H1 (cell line): ENCODE results near the gene PRKN. TPM values are rescaled to one million over a fixed set of nuclear protein-coding genes. Genes with fewer than 3 reads are reported as not detected.

Experiments
- CTCF ChIA-PET: fragments of 300-600 bp; sonication (Branson Sonifier 250); formaldehyde crosslinking; loops from one replicate; lab custom pipeline; 2021; ENCODE audit not compliant: partially characterized antibody; lab: Charles Lee
- POLR2A ChIA-PET: fragments of 300-600 bp; sonication (Branson Sonifier 250); formaldehyde crosslinking; loops from one replicate; lab custom pipeline; 2021; ENCODE audit warnings: inconsistent platforms; ENCODE audit not compliant: partially characterized antibody; lab: Charles Lee
- DNase-seq, 2 experiments: peaks; one replicate each; pipeline versions ENCODE4 v3.0.0 to v3.0.0-alpha.2; 2010 to 2022; ENCODE audit warnings: low spot score in 2 of 2, low read depth in 1 of 2, mixed read lengths in 1 of 2
- FAIRE-seq: peaks from 2 replicates; lab custom pipeline; 2011; peaks lifted over from hg19 to GRCh38; lab: Jason Lieb, UNC
- H2AFZ ChIP-seq: 2 replicates; pipeline ENCODE4 v1.8.1; 2012; ENCODE audit warnings: low read length, inconsistent platforms
- H2AK5ac ChIP-seq: 2 replicates; pipeline ENCODE4 v1.6.1; 2013; ENCODE audit warnings: low read depth, low read length
- H2BK120ac ChIP-seq: replicated peaks from 2 replicates; pipeline ENCODE3; 2013; ENCODE audit warnings: low read depth, low read length, inconsistent platforms
- H2BK12ac ChIP-seq: 2 replicates; pipeline ENCODE4 v1.6.1; 2013; ENCODE audit warnings: low read depth, low read length
- H2BK15ac ChIP-seq: 2 replicates; pipeline ENCODE4 v1.6.1; 2013; ENCODE audit warnings: low read length
- H2BK20ac ChIP-seq: 2 replicates; pipeline ENCODE4 v1.6.1; 2013; ENCODE audit warnings: low read length
- H2BK5ac ChIP-seq: 2 replicates; pipeline ENCODE4 v1.6.1; 2013; ENCODE audit warnings: low read depth, low read length
- H3K14ac ChIP-seq: 2 replicates; pipeline ENCODE4 v1.6.1; 2013; ENCODE audit warnings: inconsistent platforms; ENCODE audit not compliant: insufficient read length
- H3K18ac ChIP-seq: 2 replicates; pipeline ENCODE4 v1.6.1; 2013; ENCODE audit warnings: low read length; ENCODE audit errors: extremely low read depth
- H3K23ac ChIP-seq: 2 replicates; pipeline ENCODE4 v1.6.1; 2013; ENCODE audit warnings: inconsistent platforms; ENCODE audit not compliant: insufficient read length
- H3K23me2 ChIP-seq: 2 replicates; pipeline ENCODE4 v1.6.1; 2013; ENCODE audit warnings: low read depth, low read length
- H3K27ac ChIP-seq: 2 replicates; pipeline ENCODE4 v1.6.1; 2011; ENCODE audit warnings: low read depth, low read length, inconsistent platforms
- H3K27me3 ChIP-seq, 4 experiments: replicated peaks in 1 of 4; 1 replicate in 1 of 4; 2 replicates in 3 of 4; pipeline versions ENCODE4 v1.6.1 to v1.8.1; 2011 to 2013; ENCODE audit warnings: low read length in 3 of 4, mild to moderate bottlenecking in 3 of 4, inconsistent platforms in 2 of 4, mixed read lengths in 2 of 4, moderate library complexity in 1 of 4; ENCODE audit not compliant: control insufficient read depth in 3 of 4, insufficient read depth in 3 of 4; ENCODE audit errors: extremely low read depth in 1 of 4
- H3K36me3 ChIP-seq, 4 experiments: 2 replicates each; pipeline versions ENCODE4 v1.6.1 to v1.8.1; 2011 to 2013; ENCODE audit warnings: mild to moderate bottlenecking in 4 of 4, low read length in 3 of 4, moderate library complexity in 2 of 4, control low read depth in 1 of 4, inconsistent platforms in 1 of 4; ENCODE audit not compliant: insufficient read depth in 4 of 4, control insufficient read depth in 2 of 4
- H3K4ac ChIP-seq: replicated peaks from 2 replicates; pipeline ENCODE3; 2013; ENCODE audit warnings: low read length, low read depth, mixed read lengths, inconsistent platforms; ENCODE audit not compliant: insufficient read length
- H3K4me1 ChIP-seq, 4 experiments: replicated peaks in 1 of 4; 1 replicate in 1 of 4; 2 replicates in 3 of 4; pipeline versions ENCODE4 v1.6.1 to v1.8.1; 2011 to 2013; ENCODE audit warnings: low read length in 3 of 4, inconsistent platforms in 2 of 4, mixed read lengths in 1 of 4; ENCODE audit not compliant: insufficient read depth in 4 of 4, control insufficient read depth in 3 of 4
- H3K4me2 ChIP-seq, 2 experiments: 2 replicates each; pipeline versions ENCODE4 v1.6.1 to v1.8.1; 2011 to 2013; ENCODE audit warnings: low read depth in 2 of 2, low read length in 2 of 2, control low read depth in 1 of 2, inconsistent platforms in 1 of 2, mild to moderate bottlenecking in 1 of 2; ENCODE audit not compliant: insufficient read depth in 1 of 2
- H3K4me3 ChIP-seq, 4 experiments: fragments of 200-600, 300-600 bp in 1 of 4; sonication (generic), shearing (Covaris generic), sonication (Bioruptor Twin) in 1 of 4; 2 replicates each; pipeline versions ENCODE4 v1.5.1 to v1.8.1; 2011 to 2016; ENCODE audit warnings: low read length in 4 of 4, low read depth in 3 of 4, control low read depth in 2 of 4, inconsistent platforms in 2 of 4, mild to moderate bottlenecking in 2 of 4, mixed read lengths in 1 of 4, moderate library complexity in 1 of 4; ENCODE audit not compliant: insufficient read depth in 2 of 4; ENCODE audit errors: extremely low read depth in 1 of 4
- H3K56ac ChIP-seq: replicated peaks from 2 replicates; pipeline ENCODE3; 2013; ENCODE audit warnings: low read depth, mild to moderate bottlenecking, mixed read lengths, low read length, inconsistent platforms; ENCODE audit not compliant: insufficient read length
- H3K79me1 ChIP-seq: 2 replicates; pipeline ENCODE4 v1.6.1; 2013; ENCODE audit warnings: low read depth, low read length, control low read depth
- H3K79me2 ChIP-seq, 2 experiments: 2 replicates each; pipeline versions ENCODE4 v1.6.1 to v1.8.1; 2012 to 2013; ENCODE audit warnings: low read length in 2 of 2, mild to moderate bottlenecking in 2 of 2, inconsistent platforms in 1 of 2; ENCODE audit not compliant: insufficient read depth in 2 of 2, control insufficient read depth in 1 of 2
- H3K9ac ChIP-seq, 4 experiments: replicated peaks in 1 of 4; 1 replicate in 1 of 4; 2 replicates in 3 of 4; pipeline versions ENCODE4 v1.6.1 to v1.8.1; 2011 to 2013; ENCODE audit warnings: low read depth in 3 of 4, low read length in 3 of 4, control low read depth in 2 of 4, mild to moderate bottlenecking in 2 of 4, moderate library complexity in 2 of 4, inconsistent platforms in 1 of 4; ENCODE audit errors: extremely low read depth in 1 of 4
- H3K9me3 ChIP-seq, 2 experiments: 2 replicates each; pipeline versions ENCODE4 v1.6.1 to v1.8.1; 2012 to 2013; ENCODE audit warnings: mild to moderate bottlenecking in 2 of 2, moderate library complexity in 2 of 2, control low read depth in 1 of 2, inconsistent platforms in 1 of 2, low read depth in 1 of 2, low read length in 1 of 2, mixed read lengths in 1 of 2; ENCODE audit not compliant: insufficient read depth in 2 of 2
- H4K20me1 ChIP-seq, 2 experiments: replicated peaks in 1 of 2; 2 replicates each; pipeline versions ENCODE3 to v1.8.1; 2011 to 2013; ENCODE audit warnings: inconsistent platforms in 2 of 2, low read length in 2 of 2, mild to moderate bottlenecking in 1 of 2; ENCODE audit not compliant: insufficient read depth in 2 of 2, control insufficient read depth in 1 of 2
- H4K5ac ChIP-seq: 2 replicates; pipeline ENCODE4 v1.6.1; 2013; ENCODE audit warnings: low read length, low read depth, mixed read lengths, inconsistent platforms; ENCODE audit not compliant: insufficient read length
- H4K8ac ChIP-seq: 2 replicates; pipeline ENCODE4 v1.8.0; 2013; ENCODE audit warnings: mild to moderate bottlenecking, moderate library complexity, low read length, inconsistent platforms; ENCODE audit not compliant: insufficient read depth; ENCODE audit errors: extremely low read depth
- H4K91ac ChIP-seq: replicated peaks from 2 replicates; pipeline ENCODE3; 2013; ENCODE audit warnings: low read length, mixed read lengths, inconsistent platforms; ENCODE audit not compliant: insufficient read length
- CBX8 ChIP-seq: fragments of 300-800, 300-1000 bp; sonication (generic); IDR thresholded peaks from 2 replicates; pipeline ENCODE4 v1.7.1; 2016; ENCODE audit warnings: low read depth, low read length, borderline replicate concordance
- GTF2F1 ChIP-seq: IDR thresholded peaks from 2 replicates; pipeline ENCODE4 v1.6.1; 2012; ENCODE audit warnings: low read depth, low read length, improper control_type of control experiment, borderline replicate concordance
- POLR2A ChIP-seq, 2 experiments: IDR thresholded peaks; 1 replicate in 1 of 2; 2 replicates in 1 of 2; pipeline ENCODE4 v1.6.1; 2011; ENCODE audit warnings: low read depth in 2 of 2, low read length in 2 of 2, mild to moderate bottlenecking in 2 of 2; ENCODE audit errors: control extremely low read depth in 1 of 2
- RXRA ChIP-seq: IDR thresholded peaks from 2 replicates; pipeline ENCODE4 v1.6.1; 2011; ENCODE audit warnings: low read depth, mild to moderate bottlenecking, low read length, moderate library complexity; ENCODE audit not compliant: insufficient read depth
- SIX5 ChIP-seq: IDR thresholded peaks from 2 replicates; pipeline ENCODE4 v1.6.1; 2011; ENCODE audit warnings: mild to moderate bottlenecking, low read depth, low read length
- WGBS, 2 experiments: shearing (Covaris generic) in 1 of 2; methylation state at CpG; one replicate each; pipeline versions ENCODE4 v1.1.6 to v1.1.7; 2013 to 2015; ENCODE audit warnings: low lambda C conversion rate in 2 of 2, mixed read lengths in 2 of 2, inconsistent platforms in 1 of 2, low coverage in 1 of 2, missing lambda C conversion rate in 1 of 2; ENCODE audit not compliant: insufficient replicate concordance in 2 of 2, insufficient coverage in 1 of 2, insufficient read length in 1 of 2; ENCODE audit errors: extremely low coverage in 1 of 2, missing lambda C conversion rate in 1 of 2; 5-methylcytosine and 5-hydroxymethylcytosine counted together
- polyA plus RNA-seq, 7 experiments: library from polyadenylated mRNA; depleted of rRNA in 3 of 7; stranded (reverse) in 5 of 7; unstranded in 2 of 7; fragments of >200 nt in 5 of 7; fragments of 200-250 nt in 2 of 7; gene quantifications; 1 replicate in 5 of 7; 2 replicates in 1 of 7; 4 replicates in 1 of 7; pipeline versions ENCODE4 v1.2.1 to v1.2.3, GENCODE V29; 2011 to 2013; ENCODE audit warnings: missing spikeins in 2 of 7, mixed read lengths in 2 of 7
- total RNA-seq: library from RNA; stranded (reverse); fragmentation: NEBNext Ultra II Directional; extraction: Animal tissue kit (Norgen Biotek cat#: 25700); gene quantifications from 2 replicates; pipeline ENCODE4 v1.2.1, GENCODE V29; 2021
- TF ChIP-seq, protein P1 (sequence below): IDR thresholded peaks from 2 replicates; pipeline ENCODE4 v1.6.1; 2012; ENCODE audit warnings: inconsistent platforms
- TF ChIP-seq, protein P2 (sequence below): IDR thresholded peaks from 2 replicates; pipeline ENCODE4 v1.6.1; 2012; ENCODE audit warnings: inconsistent platforms

The PRKN gene
- total and polyA plus RNA-seq, 2 of the 8 experiments (the other 6 are each of a cell fraction or from before 2014, with no cell fraction given) = 0.13 to 0.29 TPM

DNA sequence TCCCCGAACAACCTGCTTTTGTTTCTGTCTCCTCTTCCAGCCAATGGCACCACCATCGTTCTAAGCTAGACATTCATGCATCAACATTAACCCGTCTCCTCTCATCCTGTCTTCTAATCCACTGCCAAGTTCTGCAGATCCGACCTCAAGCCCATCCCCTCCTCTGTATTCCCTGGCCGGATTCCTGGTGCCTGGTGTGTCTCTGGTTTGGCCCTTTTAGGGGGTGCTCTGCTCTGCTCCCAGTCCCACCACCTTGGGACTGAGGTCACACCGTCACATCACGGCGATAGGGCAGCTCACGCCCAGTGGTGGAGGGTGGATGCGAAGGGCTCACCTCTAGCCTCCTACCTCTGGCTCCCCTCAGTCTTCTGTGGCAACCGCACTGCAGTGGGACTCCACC is 1351.2 kb downstream of the PRKN start:
- H3K18ac ChIP-seq = no peak overlapping the region
- H3K79me2 ChIP-seq = no peaks in the 10 kb centered on the region; a peak in 1 of 4 replicates
- no peak overlapping the region for H3K9ac ChIP-seq
- H4K5ac ChIP-seq = no peak overlapping the region
- CTCF ChIA-PET = interaction anchor here (0.9 to 7.3 kb wide), 10 partner anchors 16 to 275 kb away, joined by 3 to 113 read pairs (median 5); no protein-coding TSS in a partner anchor
- DNase-seq (no peak), FAIRE-seq (no peak)
- H3K9me3 ChIP-seq = no peaks in the 10 kb centered on the region
- POLR2A ChIA-PET = no interaction called here
- H4K20me1 ChIP-seq = peaks cover 0 to 6% of the 10 kb centered on the region in 2 experiments
- H2BK120ac ChIP-seq = no peak overlapping the region
- H3K4me3 ChIP-seq = no peak overlapping the region
- peaks cover 7% of the 10 kb centered on the region; the same call in 1 of the 2 replicates for H3K23me2 ChIP-seq
- no peak overlapping the region for H2AFZ ChIP-seq
- H3K27ac ChIP-seq = no peak overlapping the region
- no peak overlapping the region for H3K56ac ChIP-seq
- no peak overlapping the region for H3K4me2 ChIP-seq
- H4K91ac ChIP-seq = no peak overlapping the region
- H2BK20ac ChIP-seq = 0 out of 2 replicates have a peak overlapping the region, but pooled peaks have one; percentile 34
- no peak overlapping the region for H3K23ac ChIP-seq
- no peaks in the 10 kb centered on the region; a peak in 2 of 7 replicates for H3K4me1 ChIP-seq
- H3K14ac ChIP-seq = no peak overlapping the region
- peak overlapping the region; percentile 70; the same call in 1 of the 2 replicates for H2BK12ac ChIP-seq
- H2AK5ac ChIP-seq = 0 out of 2 replicates have a peak overlapping the region, but pooled peaks have one; percentile 71
- H3K79me1 ChIP-seq = no peaks in the 10 kb centered on the region
- no peak overlapping the region for H3K4ac ChIP-seq
- no peaks in the 10 kb centered on the region; a peak in 1 of 7 replicates for H3K27me3 ChIP-seq
- no peak overlapping the region for H2BK15ac ChIP-seq
- H2BK5ac ChIP-seq = no peak overlapping the region
- WGBS, 2 experiments = 97% methylated on average over 10 of the region's 11 CpGs; no CpG with 5 or more reads in 1 of the 2 experiments
- H3K36me3 ChIP-seq = no peaks in the 10 kb centered on the region
- no peak overlapping the region for H4K8ac ChIP-seq
- TF ChIP-seq CBX8 (no peak), GTF2F1 (no peak), RXRA (no peak), POLR2A (IDR thresholded peaks at IDR 0.05; ENCODE audit: control extremely low read depth in 1 of 2, low read depth in 2 of 2, low read length in 2 of 2) (no peak), SIX5 (no peak)
- TF ChIP-seq, protein P1, sequence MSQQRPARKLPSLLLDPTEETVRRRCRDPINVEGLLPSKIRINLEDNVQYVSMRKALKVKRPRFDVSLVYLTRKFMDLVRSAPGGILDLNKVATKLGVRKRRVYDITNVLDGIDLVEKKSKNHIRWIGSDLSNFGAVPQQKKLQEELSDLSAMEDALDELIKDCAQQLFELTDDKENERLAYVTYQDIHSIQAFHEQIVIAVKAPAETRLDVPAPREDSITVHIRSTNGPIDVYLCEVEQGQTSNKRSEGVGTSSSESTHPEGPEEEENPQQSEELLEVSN = no peak
- TF ChIP-seq, protein P2, sequence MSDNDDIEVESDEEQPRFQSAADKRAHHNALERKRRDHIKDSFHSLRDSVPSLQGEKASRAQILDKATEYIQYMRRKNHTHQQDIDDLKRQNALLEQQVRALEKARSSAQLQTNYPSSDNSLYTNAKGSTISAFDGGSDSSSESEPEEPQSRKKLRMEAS = no peak
